A549 (cell line): ENCODE data around the gene TSPAN5. TPM values are rescaled to one million over a fixed set of nuclear protein-coding genes. Genes with fewer than 3 reads are reported as not detected.

Source experiments
- ATAC-seq, 2 experiments: fragments of 200-7000 bp in 1 of 2; fragments of >200 bp in 1 of 2; cut with Nextera tagmentation in 1 of 2; cut with Tn5 transposase in 1 of 2; 3 replicates each; pipeline versions ENCODE4 v1.8.0 to v1.9.1; 2018 to 2020; ENCODE audit warnings: mild to moderate bottlenecking in 1 of 2, moderate library complexity in 1 of 2
- CTCF ChIA-PET: fragments of 300-600 bp; sonication (Branson Sonifier 250); formaldehyde crosslinking; extraction: SDS; loops from one replicate; lab custom pipeline; 2021; ENCODE audit warnings: antibody characterized with exemption, inconsistent platforms; lab: Yijun Ruan, JAX
- POLR2A ChIA-PET: fragments of 350-600 bp; formaldehyde crosslinking; extraction: SDS; loops from one replicate; lab custom pipeline; 2021; ENCODE audit warnings: antibody characterized with exemption, inconsistent platforms; lab: Yijun Ruan, JAX
- DNase-seq, 2 experiments: peaks; one replicate each; pipeline versions ENCODE4 v3.0.0 to v3.0.0-alpha.2; 2011 to 2016; ENCODE audit warnings: low read depth in 1 of 2, low spot score in 1 of 2
- FAIRE-seq: peaks from 2 replicates; lab custom pipeline; 2011; peaks lifted over from hg19 to GRCh38; lab: Jason Lieb, UNC
- H3K27ac ChIP-seq, 2 experiments: fragments of >200 bp; sonication (Bioruptor Twin); formaldehyde crosslinking; 3 replicates each; pipeline ENCODE4 v1.5.1; 2016 to 2017
- H3K4me1 ChIP-seq: fragments of >200 bp; sonication (Bioruptor Twin); formaldehyde crosslinking; 3 replicates; pipeline ENCODE4 v1.6.1; 2016
- H3K4me2 ChIP-seq: fragments of >200 bp; sonication (Bioruptor Twin); formaldehyde crosslinking; 3 replicates; pipeline ENCODE4 v1.6.1; 2016
- H3K4me3 ChIP-seq: fragments of >200 bp; sonication (Bioruptor Twin); formaldehyde crosslinking; 3 replicates; pipeline ENCODE4 v1.5.1; 2016
- H3K9me3 ChIP-seq: fragments of >200 bp; sonication (Bioruptor Twin); formaldehyde crosslinking; 3 replicates; pipeline ENCODE4 v1.6.1; 2016
- BHLHE40 ChIP-seq: IDR thresholded peaks from 2 replicates; pipeline ENCODE4 v1.6.1; 2012; ENCODE audit warnings: low read depth, low read length, inconsistent platforms
- CBX2 ChIP-seq: fragments of 200-600 bp; sonication (generic); IDR thresholded peaks from 2 replicates; pipeline ENCODE4 v1.6.1; 2016; ENCODE audit warnings: low read depth, mild to moderate bottlenecking, borderline replicate concordance
- CHD4 ChIP-seq: fragments of 200-600 bp; sonication (generic); IDR thresholded peaks from 2 replicates; pipeline ENCODE4 v1.6.1; 2016; ENCODE audit warnings: antibody characterized with exemption, mild to moderate bottlenecking, borderline replicate concordance
- FOSB ChIP-seq: fragments of 250-450 bp; sonication (Bioruptor Pico); IDR thresholded peaks from 2 replicates; pipeline ENCODE4 v1.5.0; 2020; ENCODE audit warnings: mild to moderate bottlenecking, moderate library complexity
- FOSL2 ChIP-seq, 2 experiments: fragments of 450-650 bp in 1 of 2; fragments of >200 bp in 1 of 2; sonication (Bioruptor Twin) in 1 of 2; formaldehyde crosslinking; IDR thresholded peaks; 2 replicates each; pipeline versions ENCODE4 v1.5.0 to v1.6.1; 2016 to 2020; ENCODE audit warnings: mild to moderate bottlenecking in 1 of 2, moderate library complexity in 1 of 2
- HDAC2 ChIP-seq: fragments of 200-600 bp; sonication (generic); IDR thresholded peaks from 2 replicates; pipeline ENCODE4 v1.6.1; 2016
- HOXB13 ChIP-seq: fragments of 250-450 bp; sonication (Bioruptor Pico); IDR thresholded peaks from 2 replicates; pipeline ENCODE4 v1.5.0; 2020; ENCODE audit warnings: low read depth, mild to moderate bottlenecking, moderate library complexity
- JUNB ChIP-seq: fragments of >200 bp; sonication (Bioruptor Twin); formaldehyde crosslinking; IDR thresholded peaks from 2 replicates; pipeline ENCODE4 v1.6.1; 2016
- NFE2L2 ChIP-seq: fragments of 150-350 bp; conservative IDR thresholded peaks from 2 replicates; pipeline ENCODE4 v1.6.1; 2014; ENCODE audit warnings: low read length
- POLR2A ChIP-seq: IDR thresholded peaks from 2 replicates; pipeline ENCODE4 v1.6.1; 2012; ENCODE audit warnings: mild to moderate bottlenecking, low read length
- RAD21 ChIP-seq, 2 experiments: fragments of >200 bp in 1 of 2; sonication (Bioruptor Twin) in 1 of 2; formaldehyde crosslinking in 1 of 2; IDR thresholded peaks in 1 of 2; conservative IDR thresholded peaks in 1 of 2; 2 replicates in 1 of 2; 3 replicates in 1 of 2; pipeline ENCODE4 v1.6.1; 2012 to 2018; ENCODE audit warnings: inconsistent platforms in 1 of 2
- RCOR1 ChIP-seq: fragments of 150-350 bp; IDR thresholded peaks from 2 replicates; pipeline ENCODE4 v1.6.1; 2014; ENCODE audit warnings: antibody characterized with exemption, low read length, low read depth
- RNF2 ChIP-seq: fragments of 200-600 bp; sonication (generic); IDR thresholded peaks from 2 replicates; pipeline ENCODE4 v1.6.1; 2016; ENCODE audit warnings: low read depth, mild to moderate bottlenecking, antibody characterized with exemption, moderate library complexity, borderline replicate concordance
- USF2 ChIP-seq: fragments of 450-650 bp; IDR thresholded peaks from 2 replicates; pipeline ENCODE4 v1.6.1; 2014; ENCODE audit warnings: antibody characterized with exemption
- ZFP36 ChIP-seq: fragments of 450-650 bp; IDR thresholded peaks from 2 replicates; pipeline ENCODE4 v1.6.1; 2014; ENCODE audit warnings: borderline replicate concordance; ENCODE audit not compliant: partially characterized antibody
- ZNF302 ChIP-seq: fragments of 250-450 bp; sonication (Bioruptor Pico); IDR thresholded peaks from 2 replicates; pipeline ENCODE4 v1.9.0; 2021; ENCODE audit warnings: inconsistent platforms, mild to moderate bottlenecking, moderate library complexity
- whole genome bisulfite sequencing: methylation state at CpG from one replicate; pipeline ENCODE4 v1.1.6; 2017; ENCODE audit errors: missing lambda C conversion rate; 5-methylcytosine and 5-hydroxymethylcytosine counted together
- polyA plus RNA-seq, 4 experiments: library from polyadenylated mRNA; depleted of rRNA in 3 of 4; stranded (reverse); fragments of >200 nt; fragmentation: RNase III in 1 of 4; extraction: RNeasy Plus Mini Kit Qiagen cat#74134 plus additional on column Dnase treatment in 1 of 4; gene quantifications; 2 replicates in 3 of 4; 3 replicates in 1 of 4; pipeline ENCODE4 v1.2.3, GENCODE V29; 2011 to 2017
- TF ChIP-seq, protein P1 (sequence below): fragments of 250-450 bp; sonication (Bioruptor Pico); IDR thresholded peaks from 2 replicates; pipeline ENCODE4 v1.5.0; 2021; ENCODE audit warnings: mild to moderate bottlenecking, moderate library complexity, borderline replicate concordance
- TF ChIP-seq, protein P2 (sequence below): fragments of >200 bp; sonication (Bioruptor Twin); formaldehyde crosslinking; IDR thresholded peaks from 3 replicates; pipeline ENCODE4 v1.5.1; 2016
- TF ChIP-seq, protein P3 (sequence below): IDR thresholded peaks from 2 replicates; pipeline ENCODE4 v1.6.1; 2012; ENCODE audit warnings: low read depth, borderline replicate concordance
- TF ChIP-seq, protein P4 (sequence below): fragments of 150-350 bp; IDR thresholded peaks from 2 replicates; pipeline ENCODE4 v1.6.1; 2014; ENCODE audit warnings: low read depth, mild to moderate bottlenecking, low read length
- TF ChIP-seq, protein P5 (sequence below): fragments of 200-600 bp; sonication (generic); IDR thresholded peaks from 2 replicates; pipeline ENCODE4 v1.6.1; 2016; ENCODE audit warnings: antibody characterized with exemption, mild to moderate bottlenecking, moderate library complexity

TSPAN5 gene
- polyA plus RNA-seq, 2 of the 4 experiments (the other 2 are of a cell fraction) = 9.5 to 12.4 TPM

GRCh38 chr4:98482503-98482846 lies 175.9 kb downstream of the TSPAN5 start (continued):
- TF ChIP-seq, protein P1, sequence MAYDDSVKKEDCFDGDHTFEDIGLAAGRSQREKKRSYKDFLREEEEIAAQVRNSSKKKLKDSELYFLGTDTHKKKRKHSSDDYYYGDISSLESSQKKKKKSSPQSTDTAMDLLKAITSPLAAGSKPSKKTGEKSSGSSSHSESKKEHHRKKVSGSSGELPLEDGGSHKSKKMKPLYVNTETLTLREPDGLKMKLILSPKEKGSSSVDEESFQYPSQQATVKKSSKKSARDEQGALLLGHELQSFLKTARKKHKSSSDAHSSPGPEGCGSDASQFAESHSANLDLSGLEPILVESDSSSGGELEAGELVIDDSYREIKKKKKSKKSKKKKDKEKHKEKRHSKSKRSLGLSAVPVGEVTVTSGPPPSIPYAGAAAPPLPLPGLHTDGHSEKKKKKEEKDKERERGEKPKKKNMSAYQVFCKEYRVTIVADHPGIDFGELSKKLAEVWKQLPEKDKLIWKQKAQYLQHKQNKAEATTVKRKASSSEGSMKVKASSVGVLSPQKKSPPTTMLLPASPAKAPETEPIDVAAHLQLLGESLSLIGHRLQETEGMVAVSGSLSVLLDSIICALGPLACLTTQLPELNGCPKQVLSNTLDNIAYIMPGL (CRISPR knock-in tag) = no peak
- no peak for TF ChIP-seq RCOR1

DNA sequence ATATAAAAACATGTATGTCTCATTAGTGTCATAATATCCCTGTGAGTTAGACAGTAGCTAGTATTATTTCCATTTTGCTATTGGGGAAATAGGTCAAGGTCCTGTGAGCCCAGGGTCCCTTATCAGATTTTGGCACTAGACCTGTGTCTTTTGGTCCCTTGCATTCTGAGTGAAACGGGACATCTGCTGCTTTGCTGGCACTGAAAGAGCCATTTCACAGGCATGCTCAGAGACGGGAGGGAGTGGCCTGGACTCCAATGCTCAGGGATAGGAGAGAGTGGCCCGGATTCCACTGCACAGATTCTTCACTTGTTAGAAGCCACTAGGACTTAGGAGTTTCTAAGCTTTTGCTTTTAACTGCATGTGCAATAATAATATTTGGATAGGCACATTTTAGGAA lies 177.2 kb downstream of the TSPAN5 start:
- H3K27ac ChIP-seq = peak overlapping the region in 1 of 2 experiments; percentile 86; a peak in 3 of 6 replicates
- ATAC-seq (no peak), DNase-seq (no peak), FAIRE-seq (no peak)
- 76% methylated on average over 3 of the region's 3 CpGs for WGBS
- H3K4me1 ChIP-seq = peaks cover 45% of the 10 kb centered on the region
- no peak for TF ChIP-seq FOSL2 (IDR thresholded peaks at IDR 0.05)
- TF ChIP-seq FOSL2 (CRISPR knock-in tag; IDR thresholded peaks at IDR 0.05) = no peak
- TF ChIP-seq POLR2A = no peak
- TF ChIP-seq USF2 = no peak
- TF ChIP-seq, protein P2, sequence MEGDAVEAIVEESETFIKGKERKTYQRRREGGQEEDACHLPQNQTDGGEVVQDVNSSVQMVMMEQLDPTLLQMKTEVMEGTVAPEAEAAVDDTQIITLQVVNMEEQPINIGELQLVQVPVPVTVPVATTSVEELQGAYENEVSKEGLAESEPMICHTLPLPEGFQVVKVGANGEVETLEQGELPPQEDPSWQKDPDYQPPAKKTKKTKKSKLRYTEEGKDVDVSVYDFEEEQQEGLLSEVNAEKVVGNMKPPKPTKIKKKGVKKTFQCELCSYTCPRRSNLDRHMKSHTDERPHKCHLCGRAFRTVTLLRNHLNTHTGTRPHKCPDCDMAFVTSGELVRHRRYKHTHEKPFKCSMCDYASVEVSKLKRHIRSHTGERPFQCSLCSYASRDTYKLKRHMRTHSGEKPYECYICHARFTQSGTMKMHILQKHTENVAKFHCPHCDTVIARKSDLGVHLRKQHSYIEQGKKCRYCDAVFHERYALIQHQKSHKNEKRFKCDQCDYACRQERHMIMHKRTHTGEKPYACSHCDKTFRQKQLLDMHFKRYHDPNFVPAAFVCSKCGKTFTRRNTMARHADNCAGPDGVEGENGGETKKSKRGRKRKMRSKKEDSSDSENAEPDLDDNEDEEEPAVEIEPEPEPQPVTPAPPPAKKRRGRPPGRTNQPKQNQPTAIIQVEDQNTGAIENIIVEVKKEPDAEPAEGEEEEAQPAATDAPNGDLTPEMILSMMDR = no peak
- no peak for TF ChIP-seq CHD4
- TF ChIP-seq NFE2L2 = no peak
- H3K4me2 ChIP-seq = no peak overlapping the region
- POLR2A ChIA-PET = no interaction called here
- CTCF ChIA-PET = interaction anchor here (1.6 to 1.7 kb wide), 2 partner anchors 14 to 338 kb away, joined by 4 to 8 read pairs; partner anchors contain the start of gene STPG2
- H3K9me3 ChIP-seq = no peaks in the 10 kb centered on the region
- no peak overlapping the region for H3K4me3 ChIP-seq

DNA sequence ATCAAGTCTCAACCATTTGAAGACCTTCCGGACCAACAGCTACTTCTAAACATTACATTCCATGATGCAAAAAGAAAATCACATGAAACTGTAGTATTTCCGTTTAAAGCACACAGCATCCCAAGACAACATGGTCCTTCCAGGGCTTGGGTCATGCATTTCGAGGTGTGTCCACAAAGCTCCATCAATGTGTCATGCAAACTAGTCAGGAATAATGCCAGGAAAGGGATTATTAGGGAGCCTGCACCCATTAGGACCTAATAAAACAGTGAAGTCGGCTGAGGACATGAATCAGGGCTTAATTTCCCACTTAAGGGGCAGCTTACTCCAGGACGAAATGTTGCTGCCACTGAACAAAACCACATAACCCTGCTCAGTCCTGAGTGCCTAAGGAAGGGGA lies 177.9 kb downstream of the TSPAN5 start:
- peaks cover 44% of the 10 kb centered on the region for H3K4me1 ChIP-seq
- H3K27ac ChIP-seq = peak overlapping the region in 1 of 2 experiments; percentile 86; a peak in 3 of 6 replicates
- no peaks in the 10 kb centered on the region for H3K9me3 ChIP-seq
- WGBS = 96% methylated on average over 5 of the region's 5 CpGs
- no peak overlapping the region for H3K4me3 ChIP-seq
- DNase-seq (no peak), FAIRE-seq (no peak), ATAC-seq (no peak)
- ChIA-PET POLR2A (no interaction called here), CTCF (interaction anchor here (1.6 to 1.7 kb wide), 2 partner anchors 13 to 337 kb away, joined by 4 to 8 read pairs; partner anchors contain the start of gene STPG2)
- no peak overlapping the region for H3K4me2 ChIP-seq
- TF ChIP-seq, protein P3, sequence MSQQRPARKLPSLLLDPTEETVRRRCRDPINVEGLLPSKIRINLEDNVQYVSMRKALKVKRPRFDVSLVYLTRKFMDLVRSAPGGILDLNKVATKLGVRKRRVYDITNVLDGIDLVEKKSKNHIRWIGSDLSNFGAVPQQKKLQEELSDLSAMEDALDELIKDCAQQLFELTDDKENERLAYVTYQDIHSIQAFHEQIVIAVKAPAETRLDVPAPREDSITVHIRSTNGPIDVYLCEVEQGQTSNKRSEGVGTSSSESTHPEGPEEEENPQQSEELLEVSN = no peak
- TF ChIP-seq RAD21 (conservative IDR thresholded peaks at IDR 0.05 in 1 of 2, IDR thresholded peaks at IDR 0.05 in 1 of 2) (no peak), FOSL2 (IDR thresholded peaks at IDR 0.05) (no peak), FOSL2 (CRISPR knock-in tag; IDR thresholded peaks at IDR 0.05) (no peak), FOSB (CRISPR knock-in tag) (no peak), POLR2A (no peak), HOXB13 (CRISPR knock-in tag) (no peak), CBX2 (no peak), ZFP36 (no peak), RNF2 (no peak), BHLHE40 (no peak), HDAC2 (no peak), JUNB (no peak), ZNF302 (CRISPR knock-in tag) (no peak)
- TF ChIP-seq, protein P1 (CRISPR knock-in tag) = no peak
- TF ChIP-seq, protein P4, sequence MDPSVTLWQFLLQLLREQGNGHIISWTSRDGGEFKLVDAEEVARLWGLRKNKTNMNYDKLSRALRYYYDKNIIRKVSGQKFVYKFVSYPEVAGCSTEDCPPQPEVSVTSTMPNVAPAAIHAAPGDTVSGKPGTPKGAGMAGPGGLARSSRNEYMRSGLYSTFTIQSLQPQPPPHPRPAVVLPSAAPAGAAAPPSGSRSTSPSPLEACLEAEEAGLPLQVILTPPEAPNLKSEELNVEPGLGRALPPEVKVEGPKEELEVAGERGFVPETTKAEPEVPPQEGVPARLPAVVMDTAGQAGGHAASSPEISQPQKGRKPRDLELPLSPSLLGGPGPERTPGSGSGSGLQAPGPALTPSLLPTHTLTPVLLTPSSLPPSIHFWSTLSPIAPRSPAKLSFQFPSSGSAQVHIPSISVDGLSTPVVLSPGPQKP = no peak
- TF ChIP-seq, protein P5, sequence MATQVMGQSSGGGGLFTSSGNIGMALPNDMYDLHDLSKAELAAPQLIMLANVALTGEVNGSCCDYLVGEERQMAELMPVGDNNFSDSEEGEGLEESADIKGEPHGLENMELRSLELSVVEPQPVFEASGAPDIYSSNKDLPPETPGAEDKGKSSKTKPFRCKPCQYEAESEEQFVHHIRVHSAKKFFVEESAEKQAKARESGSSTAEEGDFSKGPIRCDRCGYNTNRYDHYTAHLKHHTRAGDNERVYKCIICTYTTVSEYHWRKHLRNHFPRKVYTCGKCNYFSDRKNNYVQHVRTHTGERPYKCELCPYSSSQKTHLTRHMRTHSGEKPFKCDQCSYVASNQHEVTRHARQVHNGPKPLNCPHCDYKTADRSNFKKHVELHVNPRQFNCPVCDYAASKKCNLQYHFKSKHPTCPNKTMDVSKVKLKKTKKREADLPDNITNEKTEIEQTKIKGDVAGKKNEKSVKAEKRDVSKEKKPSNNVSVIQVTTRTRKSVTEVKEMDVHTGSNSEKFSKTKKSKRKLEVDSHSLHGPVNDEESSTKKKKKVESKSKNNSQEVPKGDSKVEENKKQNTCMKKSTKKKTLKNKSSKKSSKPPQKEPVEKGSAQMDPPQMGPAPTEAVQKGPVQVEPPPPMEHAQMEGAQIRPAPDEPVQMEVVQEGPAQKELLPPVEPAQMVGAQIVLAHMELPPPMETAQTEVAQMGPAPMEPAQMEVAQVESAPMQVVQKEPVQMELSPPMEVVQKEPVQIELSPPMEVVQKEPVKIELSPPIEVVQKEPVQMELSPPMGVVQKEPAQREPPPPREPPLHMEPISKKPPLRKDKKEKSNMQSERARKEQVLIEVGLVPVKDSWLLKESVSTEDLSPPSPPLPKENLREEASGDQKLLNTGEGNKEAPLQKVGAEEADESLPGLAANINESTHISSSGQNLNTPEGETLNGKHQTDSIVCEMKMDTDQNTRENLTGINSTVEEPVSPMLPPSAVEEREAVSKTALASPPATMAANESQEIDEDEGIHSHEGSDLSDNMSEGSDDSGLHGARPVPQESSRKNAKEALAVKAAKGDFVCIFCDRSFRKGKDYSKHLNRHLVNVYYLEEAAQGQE = no peak
